Neural cell (in vitro differentiated cells): Measurements from ENCODE around the gene GNLY. TPM values are rescaled to one million over a fixed set of nuclear protein-coding genes. Genes with fewer than 3 reads are reported as not detected.

Experiments used
- H2AFZ ChIP-seq: fragments of 200-600, 300-800 bp; sonication (generic), shearing (Covaris generic); 2 replicates; pipeline ENCODE4 v1.6.0; 2014; ENCODE audit warnings: low read depth, mild to moderate bottlenecking, antibody characterized with exemption, low read length, moderate library complexity
- H3F3A ChIP-seq: fragments of 200-600 bp; shearing (Covaris generic); 2 replicates; pipeline ENCODE4 v1.6.1; 2016; ENCODE audit warnings: mild to moderate bottlenecking, moderate library complexity, mixed read lengths, antibody characterized with exemption, low read length; ENCODE audit not compliant: insufficient read depth, poor library complexity, severe bottlenecking
- H3K27ac ChIP-seq: fragments of 200-600, 300-800 bp; sonication (generic), shearing (Covaris generic); 2 replicates; pipeline ENCODE4 v1.5.1; 2014; ENCODE audit warnings: mild to moderate bottlenecking, low read length, moderate library complexity
- H3K27me3 ChIP-seq: fragments of 300-800, 200-600 bp; sonication (generic), shearing (Covaris generic); 2 replicates; pipeline ENCODE4 v1.6.0; 2014; ENCODE audit warnings: mild to moderate bottlenecking, low read depth, low read length, moderate library complexity; ENCODE audit not compliant: insufficient read depth
- H3K36me3 ChIP-seq: fragments of 300-800, 200-600 bp; sonication (generic), shearing (Covaris generic); 2 replicates; pipeline ENCODE4 v1.5.1; 2014; ENCODE audit warnings: mild to moderate bottlenecking, antibody characterized with exemption, low read length, moderate library complexity; ENCODE audit not compliant: insufficient read depth
- H3K4me2 ChIP-seq: fragments of 300-800, 200-600 bp; sonication (generic), shearing (Covaris generic); 2 replicates; pipeline ENCODE4 v1.6.0; 2014; ENCODE audit warnings: mild to moderate bottlenecking, low read length
- H3K4me3 ChIP-seq: fragments of 300-800, 200-600 bp; sonication (generic), shearing (Covaris generic); 2 replicates; pipeline ENCODE4 v1.5.1; 2014; ENCODE audit warnings: mild to moderate bottlenecking, low read length, moderate library complexity
- H3K79me2 ChIP-seq: fragments of 200-600 bp; shearing (Covaris generic); replicated peaks from 2 replicates; pipeline ENCODE4 v1.6.0; 2014; ENCODE audit warnings: mild to moderate bottlenecking, low read length, moderate library complexity; ENCODE audit not compliant: insufficient read depth
- H3K9ac ChIP-seq: fragments of 300-800, 200-600 bp; sonication (generic), shearing (Covaris generic); 2 replicates; pipeline ENCODE4 v1.6.1; 2016; ENCODE audit warnings: mild to moderate bottlenecking, low read length, mixed read lengths
- H3K9me2 ChIP-seq: fragments of 200-600 bp; shearing (Covaris generic); 2 replicates; pipeline ENCODE4 v1.6.1; 2016; ENCODE audit warnings: mild to moderate bottlenecking, low read length, mixed read lengths; ENCODE audit not compliant: insufficient read depth
- H3K9me3 ChIP-seq: fragments of 200-600, 300-800 bp; sonication (generic), shearing (Covaris generic); 2 replicates; pipeline ENCODE4 v1.6.1; 2016; ENCODE audit warnings: mild to moderate bottlenecking, mixed run types, low read length, moderate library complexity, mixed read lengths
- H4K20me1 ChIP-seq: fragments of 200-600 bp; shearing (Covaris generic); 2 replicates; pipeline ENCODE4 v1.6.1; 2016; ENCODE audit warnings: mild to moderate bottlenecking, mixed run types; ENCODE audit not compliant: insufficient read depth
- EP300 ChIP-seq: fragments of 450-650 bp; conservative IDR thresholded peaks from 2 replicates; pipeline ENCODE4 v1.6.1; 2014; ENCODE audit warnings: antibody characterized with exemption, mild to moderate bottlenecking, moderate library complexity; ENCODE audit not compliant: poor library complexity, severe bottlenecking
- EZH2 ChIP-seq: fragments of 200-600, 300-800 bp; shearing (Covaris generic), sonication (generic); IDR thresholded peaks from 2 replicates; pipeline ENCODE4 v1.6.1; 2014; ENCODE audit warnings: antibody characterized with exemption, low read length, borderline replicate concordance, mild to moderate bottlenecking; ENCODE audit not compliant: insufficient read depth, poor library complexity, severe bottlenecking
- MXI1 ChIP-seq: fragments of 450-650 bp; conservative IDR thresholded peaks from 2 replicates; pipeline ENCODE4 v1.6.1; 2014; ENCODE audit warnings: antibody characterized with exemption, mild to moderate bottlenecking; ENCODE audit not compliant: poor library complexity, severe bottlenecking
- POLR2AphosphoS5 ChIP-seq: IDR thresholded peaks from 2 replicates; pipeline ENCODE4 v1.6.1; 2012
- RAD21 ChIP-seq: fragments of 450-650 bp; conservative IDR thresholded peaks from 2 replicates; pipeline ENCODE4 v1.6.1; 2014; ENCODE audit warnings: antibody characterized with exemption, mild to moderate bottlenecking, moderate library complexity
- SMC3 ChIP-seq: fragments of 450-650 bp; conservative IDR thresholded peaks from 2 replicates; pipeline ENCODE4 v1.6.1; 2014; ENCODE audit warnings: antibody characterized with exemption, mild to moderate bottlenecking, moderate library complexity; ENCODE audit not compliant: poor library complexity
- TAF1 ChIP-seq: IDR thresholded peaks from 2 replicates; pipeline ENCODE4 v1.6.1; 2012; ENCODE audit warnings: low read depth
- polyA plus RNA-seq: library from polyadenylated mRNA; depleted of rRNA; stranded (reverse); fragments of >200 nt; gene quantifications from 2 replicates; pipeline ENCODE4 v1.2.3, GENCODE V29; 2014
- TF ChIP-seq, protein P1 (sequence below): fragments of 450-650 bp; IDR thresholded peaks from 2 replicates; pipeline ENCODE4 v1.5.1; 2014; ENCODE audit warnings: antibody characterized with exemption, mild to moderate bottlenecking, moderate library complexity; ENCODE audit not compliant: poor library complexity, severe bottlenecking
- TF ChIP-seq, protein P2 (sequence below): IDR thresholded peaks from 2 replicates; pipeline ENCODE4 v1.6.1; 2012; ENCODE audit warnings: borderline replicate concordance

GNLY gene
- polyA plus RNA-seq, 1 donor from 2014 or later = not detected

DNA sequence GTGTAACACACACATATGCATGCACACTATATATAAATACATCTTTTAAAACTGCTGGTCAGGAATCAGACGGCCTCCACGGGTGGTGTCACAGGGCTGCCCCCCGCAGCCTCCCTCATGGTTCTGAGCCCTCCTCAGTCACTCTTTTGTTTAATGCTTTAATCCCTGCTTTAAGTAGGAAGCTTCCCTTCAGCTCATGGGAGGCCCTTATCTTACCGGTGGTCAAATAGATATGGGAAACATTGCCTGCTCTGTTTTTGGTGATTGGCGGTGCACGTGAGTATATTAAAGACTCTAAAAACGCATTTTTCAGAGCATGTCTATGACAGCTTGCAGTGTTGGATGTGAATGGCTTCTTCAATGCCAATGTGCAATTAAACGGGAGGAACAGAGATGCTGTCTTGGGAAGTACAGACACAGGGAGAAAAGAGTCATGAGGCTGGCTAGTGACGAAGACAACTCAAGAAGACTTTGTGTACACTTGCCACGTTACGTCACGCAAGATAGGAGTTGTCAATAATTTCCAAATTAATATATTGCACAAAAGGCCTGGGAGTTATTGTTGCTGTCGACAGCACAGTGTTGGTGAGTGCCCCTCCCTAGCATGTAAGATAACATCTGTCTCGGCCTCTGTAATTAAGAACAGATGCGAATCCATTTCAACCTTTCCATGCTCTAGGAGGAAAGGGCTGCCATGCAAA lies 23.3 kb downstream of the GNLY start:
- H3K4me3 ChIP-seq = no peak overlapping the region
- no peaks in the 10 kb centered on the region for H3K9me3 ChIP-seq
- no peak overlapping the region for H3K27ac ChIP-seq
- no peaks in the 10 kb centered on the region for H3F3A ChIP-seq
- no peaks in the 10 kb centered on the region for H4K20me1 ChIP-seq
- no peaks in the 10 kb centered on the region for H3K36me3 ChIP-seq
- TF ChIP-seq SMC3 = no peak
- TF ChIP-seq POLR2AphosphoS5 = no peak
- no peak for TF ChIP-seq EP300
- TF ChIP-seq, protein P1, sequence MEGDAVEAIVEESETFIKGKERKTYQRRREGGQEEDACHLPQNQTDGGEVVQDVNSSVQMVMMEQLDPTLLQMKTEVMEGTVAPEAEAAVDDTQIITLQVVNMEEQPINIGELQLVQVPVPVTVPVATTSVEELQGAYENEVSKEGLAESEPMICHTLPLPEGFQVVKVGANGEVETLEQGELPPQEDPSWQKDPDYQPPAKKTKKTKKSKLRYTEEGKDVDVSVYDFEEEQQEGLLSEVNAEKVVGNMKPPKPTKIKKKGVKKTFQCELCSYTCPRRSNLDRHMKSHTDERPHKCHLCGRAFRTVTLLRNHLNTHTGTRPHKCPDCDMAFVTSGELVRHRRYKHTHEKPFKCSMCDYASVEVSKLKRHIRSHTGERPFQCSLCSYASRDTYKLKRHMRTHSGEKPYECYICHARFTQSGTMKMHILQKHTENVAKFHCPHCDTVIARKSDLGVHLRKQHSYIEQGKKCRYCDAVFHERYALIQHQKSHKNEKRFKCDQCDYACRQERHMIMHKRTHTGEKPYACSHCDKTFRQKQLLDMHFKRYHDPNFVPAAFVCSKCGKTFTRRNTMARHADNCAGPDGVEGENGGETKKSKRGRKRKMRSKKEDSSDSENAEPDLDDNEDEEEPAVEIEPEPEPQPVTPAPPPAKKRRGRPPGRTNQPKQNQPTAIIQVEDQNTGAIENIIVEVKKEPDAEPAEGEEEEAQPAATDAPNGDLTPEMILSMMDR = no peak
- H2AFZ ChIP-seq = no peak overlapping the region
- no peaks in the 10 kb centered on the region for H3K9me2 ChIP-seq
- H3K4me2 ChIP-seq = no peak overlapping the region
- no peaks in the 10 kb centered on the region for H3K27me3 ChIP-seq
- H3K9ac ChIP-seq = no peak overlapping the region
- H3K79me2 ChIP-seq = no peaks in the 10 kb centered on the region

DNA sequence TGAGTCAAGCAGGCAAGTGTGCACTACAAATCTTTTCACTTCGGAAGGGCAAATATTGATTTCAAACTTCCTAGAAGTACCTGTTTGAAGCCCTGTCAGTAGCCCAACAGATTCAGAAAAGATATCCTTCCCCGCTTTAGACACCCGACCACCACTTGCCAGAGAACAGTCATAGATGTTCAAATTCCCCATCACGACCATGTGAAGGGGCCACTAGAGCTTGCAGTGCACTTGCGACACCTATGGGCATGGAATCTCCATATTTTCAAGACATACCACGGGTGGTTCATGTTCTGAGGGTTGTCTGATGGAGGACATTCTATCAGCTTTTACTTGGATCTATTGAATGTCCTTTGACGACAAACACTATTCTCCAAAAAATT lies 23.8 kb downstream of the GNLY start:
- H2AFZ ChIP-seq = no peak overlapping the region
- H3K27ac ChIP-seq = no peak overlapping the region
- no peak overlapping the region for H3K4me2 ChIP-seq
- H3K9me2 ChIP-seq = no peaks in the 10 kb centered on the region
- TF ChIP-seq, protein P1 = no peak
- no peak for TF ChIP-seq TAF1
- no peak for TF ChIP-seq SMC3
- TF ChIP-seq POLR2AphosphoS5 = no peak
- TF ChIP-seq MXI1 = no peak
- no peak for TF ChIP-seq EZH2
- TF ChIP-seq EP300 = no peak
- TF ChIP-seq RAD21 = no peak
- TF ChIP-seq, protein P2, sequence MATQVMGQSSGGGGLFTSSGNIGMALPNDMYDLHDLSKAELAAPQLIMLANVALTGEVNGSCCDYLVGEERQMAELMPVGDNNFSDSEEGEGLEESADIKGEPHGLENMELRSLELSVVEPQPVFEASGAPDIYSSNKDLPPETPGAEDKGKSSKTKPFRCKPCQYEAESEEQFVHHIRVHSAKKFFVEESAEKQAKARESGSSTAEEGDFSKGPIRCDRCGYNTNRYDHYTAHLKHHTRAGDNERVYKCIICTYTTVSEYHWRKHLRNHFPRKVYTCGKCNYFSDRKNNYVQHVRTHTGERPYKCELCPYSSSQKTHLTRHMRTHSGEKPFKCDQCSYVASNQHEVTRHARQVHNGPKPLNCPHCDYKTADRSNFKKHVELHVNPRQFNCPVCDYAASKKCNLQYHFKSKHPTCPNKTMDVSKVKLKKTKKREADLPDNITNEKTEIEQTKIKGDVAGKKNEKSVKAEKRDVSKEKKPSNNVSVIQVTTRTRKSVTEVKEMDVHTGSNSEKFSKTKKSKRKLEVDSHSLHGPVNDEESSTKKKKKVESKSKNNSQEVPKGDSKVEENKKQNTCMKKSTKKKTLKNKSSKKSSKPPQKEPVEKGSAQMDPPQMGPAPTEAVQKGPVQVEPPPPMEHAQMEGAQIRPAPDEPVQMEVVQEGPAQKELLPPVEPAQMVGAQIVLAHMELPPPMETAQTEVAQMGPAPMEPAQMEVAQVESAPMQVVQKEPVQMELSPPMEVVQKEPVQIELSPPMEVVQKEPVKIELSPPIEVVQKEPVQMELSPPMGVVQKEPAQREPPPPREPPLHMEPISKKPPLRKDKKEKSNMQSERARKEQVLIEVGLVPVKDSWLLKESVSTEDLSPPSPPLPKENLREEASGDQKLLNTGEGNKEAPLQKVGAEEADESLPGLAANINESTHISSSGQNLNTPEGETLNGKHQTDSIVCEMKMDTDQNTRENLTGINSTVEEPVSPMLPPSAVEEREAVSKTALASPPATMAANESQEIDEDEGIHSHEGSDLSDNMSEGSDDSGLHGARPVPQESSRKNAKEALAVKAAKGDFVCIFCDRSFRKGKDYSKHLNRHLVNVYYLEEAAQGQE = no peak
- no peaks in the 10 kb centered on the region for H3K79me2 ChIP-seq
- no peaks in the 10 kb centered on the region for H3K36me3 ChIP-seq
- H3K9me3 ChIP-seq = no peaks in the 10 kb centered on the region
- no peak overlapping the region for H3K4me3 ChIP-seq
- H3K27me3 ChIP-seq = no peaks in the 10 kb centered on the region
- H3K9ac ChIP-seq = no peak overlapping the region
- no peaks in the 10 kb centered on the region for H3F3A ChIP-seq
- no peaks in the 10 kb centered on the region for H4K20me1 ChIP-seq
